ENCODE results near the gene TTLL8. TPM values are rescaled to one million over a fixed set of nuclear protein-coding genes. Genes with fewer than 3 reads are reported as not detected.

Gene TTLL8
- total RNA-seq, 1 experiment from 2014 or later, result not detected

- H3K79me2 ChIP-seq (ENCODE audit: insufficient read depth, low read length), result no peaks in the 10 kb centered on the region
- no peak within 1 kb of the TSS for H3K27ac ChIP-seq (ENCODE audit: low read depth, low read length)
- peaks cover 0 to 3% of the 10 kb centered on the region in 2 experiments; a peak in 1 of 4 replicates for H3K9me3 ChIP-seq (ENCODE audit: control insufficient read depth in 1 of 2, insufficient read depth in 1 of 2, low read depth in 1 of 2, low read length in 2 of 2)
- ChIA-PET RAD21 (ENCODE audit: low non-redundant PET in 1 of 2, low total read pairs in 2 of 2, uncharacterized antibody in 2 of 2, unreplicated experiment in 2 of 2) (no interaction called here), POLR2A (no interaction called here), CTCF (no interaction called here)
- no peaks in the 10 kb centered on the region for H3K27me3 ChIP-seq (ENCODE audit: insufficient read depth, low read length)
- no peaks in the 10 kb centered on the region for H3K4me1 ChIP-seq (ENCODE audit: control insufficient read depth in 1 of 2, insufficient read depth in 2 of 2, low read length in 2 of 2)
- BruUV-seq (replicated peaks), result no TSS peak
- DNase-seq (ENCODE audit: low read depth, low spot score) (no peak), ATAC-seq (no peak)
- H3K4me3 ChIP-seq (replicated peaks in 1 of 2; ENCODE audit: low read depth in 1 of 2, low read length in 2 of 2), result no peak within 1 kb of the TSS
- TF ChIP-seq MAX (IDR thresholded peaks at IDR 0.05) (no peak), EZH2 (IDR thresholded peaks at IDR 0.05) (no peak), ELF1 (IDR thresholded peaks at IDR 0.05; ENCODE audit: borderline replicate concordance, low read depth) (no peak), SP1 (IDR thresholded peaks at IDR 0.05; ENCODE audit: low read depth) (no peak), SIN3A (IDR thresholded peaks at IDR 0.05; ENCODE audit: low read depth) (no peak), CBX3 (IDR thresholded peaks at IDR 0.05; ENCODE audit: low read depth) (no peak), TCF7L2 (IDR thresholded peaks at IDR 0.05; ENCODE audit: borderline replicate concordance, extremely low read depth, insufficient read depth, insufficient read length) (no peak), EGR1 (IDR thresholded peaks at IDR 0.05; ENCODE audit: low read depth) (no peak), ZFX (IDR thresholded peaks at IDR 0.05) (no peak), CEBPB (IDR thresholded peaks at IDR 0.05; ENCODE audit: low read depth) (no peak), REST (IDR thresholded peaks at IDR 0.05; ENCODE audit: low read depth) (no peak)
- H3K36me3 ChIP-seq (ENCODE audit: control insufficient read depth in 1 of 2, insufficient read depth in 2 of 2, low read length in 2 of 2), result no peaks in the 10 kb centered on the region
- no peaks in the 10 kb centered on the region for H3K9me2 ChIP-seq (ENCODE audit: insufficient read depth)
- intact Hi-C loops (cut with micrococcal nuclease), result no loop called here
- H2AFZ ChIP-seq (ENCODE audit: low read depth, low read length, poor library complexity, severe bottlenecking), result no peak within 1 kb of the TSS
- H3K9ac ChIP-seq (ENCODE audit: low read length), result no peak within 1 kb of the TSS
- H3K4me2 ChIP-seq (ENCODE audit: low read length), result no peak within 1 kb of the TSS
- no peaks in the 10 kb centered on the region for H4K20me1 ChIP-seq (ENCODE audit: insufficient read depth)
Measured at GRCh38 chr22:50089682-50090411, 31.7 kb upstream of the TTLL8 start, which contains the start of gene MOV10L1. Gene MOV10L1, plus strand, starts transcription at chr22:50090006. Its CDS starts 83 bp downstream, at chr22:50090089.

All from HCT116 (cell line).